COLO668 (cell line): Measurements from ENCODE around the gene ADI1.
A peak's percentile ranks its signal among the peaks of the same experiment; 100 is the strongest.
"Not testable (repeated sequence)": the region's sequence is repeated elsewhere in the genome, so short reads cannot be mapped to it uniquely, and the experiment has no call there.

Experiments used
- DNase-seq: peaks from one replicate; lab custom pipeline; 2025; ENCODE audit not compliant: unreplicated experiment; lab: John Stamatoyannopoulos, UW

Gene ADI1

GRCh38 chr2:3494984-3495666, 24.2 kb downstream of the ADI1 start:
- DNase-seq, result no peak

- DNase-seq, result no peak
Observed at GRCh38 chr2:3493615-3494007, 25.7 kb downstream of the ADI1 start.

GRCh38 chr2:3492951-3493614, 26.2 kb downstream of the ADI1 start:
- DNase-seq, result no peak

GRCh38 chr2:3492475-3492787, 26.9 kb downstream of the ADI1 start:
- not testable (repeated sequence) for DNase-seq

GRCh38 chr2:3491716-3492474, 27.4 kb downstream of the ADI1 start:
- no peak for DNase-seq

- no peak for DNase-seq
Observed at GRCh38 chr2:3491306-3491705, 28.0 kb downstream of the ADI1 start.

GRCh38 chr2:3490191-3491170, 28.9 kb downstream of the ADI1 start:
- DNase-seq, result no peak

GRCh38 chr2:3489764-3490115, 29.6 kb downstream of the ADI1 start:
- DNase-seq, result no peak

- peak; percentile 9 for DNase-seq
Observed at GRCh38 chr2:3488855-3489763, 30.2 kb downstream of the ADI1 start.

- DNase-seq, result no peak
Observed at GRCh38 chr2:3488061-3488531, 31.2 kb downstream of the ADI1 start.

- DNase-seq, result no peak
Observed at GRCh38 chr2:3487432-3487831, 31.9 kb downstream of the ADI1 start.

GRCh38 chr2:3487028-3487425, 32.3 kb downstream of the ADI1 start:
- no peak for DNase-seq

- no peak for DNase-seq
Observed at GRCh38 chr2:3486047-3487027, 33.0 kb downstream of the ADI1 start.

- DNase-seq, result no peak
Observed at GRCh38 chr2:3485166-3485565, 34.2 kb downstream of the ADI1 start.

- no peak for DNase-seq
Observed at GRCh38 chr2:3483986-3484960, 35.1 kb downstream of the ADI1 start.

GRCh38 chr2:3483227-3483985, 35.9 kb downstream of the ADI1 start:
- no peak for DNase-seq

- DNase-seq, result no peak
Observed at GRCh38 chr2:3482363-3482821, 36.9 kb downstream of the ADI1 start.
